WTC11 (cell line): ENCODE results near the gene GABRB2. TPM values are rescaled to one million over a fixed set of nuclear protein-coding genes. Genes with fewer than 3 reads are reported as not detected.

Experiments
- ATAC-seq: fragments of 200-7000 bp; cut with Tn5 transposase; 2 replicates; pipeline ENCODE4 v1.10.0; 2021; ENCODE audit warnings: mild to moderate bottlenecking, moderate library complexity
- CTCF ChIA-PET: fragments of 300-600 bp; sonication (Branson Sonifier 250); formaldehyde crosslinking; loops from one replicate; lab custom pipeline; 2021; ENCODE audit warnings: antibody characterized with exemption; lab: Charles Lee
- POLR2A ChIA-PET: fragments of 350-600 bp; sonication (Branson Sonifier 250); formaldehyde crosslinking; loops from one replicate; lab custom pipeline; 2021; ENCODE audit warnings: antibody characterized with exemption; lab: Charles Lee
- DNase-seq: peaks from one replicate; pipeline ENCODE4 v3.0.0; 2021; ENCODE audit warnings: low spot score
- H3K27ac Mint-ChIP-seq: 2 replicates; pipeline ENCODE4 v1.8.0; 2021; ENCODE audit warnings: mixed read lengths
- H3K27me3 Mint-ChIP-seq: 2 replicates; pipeline ENCODE4 v1.8.0; 2021; ENCODE audit warnings: low read depth, mild to moderate bottlenecking, moderate library complexity, mixed read lengths
- H3K36me3 Mint-ChIP-seq: 2 replicates; pipeline ENCODE4 v1.8.0; 2021; ENCODE audit warnings: mixed read lengths
- H3K4me1 Mint-ChIP-seq: 2 replicates; pipeline ENCODE4 v1.8.0; 2022; ENCODE audit warnings: mixed read lengths
- H3K4me3 Mint-ChIP-seq: 2 replicates; pipeline ENCODE4 v1.8.0; 2021; ENCODE audit warnings: mild to moderate bottlenecking, moderate library complexity, mixed read lengths
- H3K9me3 Mint-ChIP-seq: 2 replicates; pipeline ENCODE4 v1.8.0; 2021; ENCODE audit warnings: mixed read lengths
- ARID4B ChIP-seq: sonication (generic); formaldehyde crosslinking; IDR thresholded peaks from 2 replicates; pipeline ENCODE4 v1.8.0; 2023; ENCODE audit warnings: missing genetic modification reagents, mild to moderate bottlenecking, borderline replicate concordance
- E2F1 ChIP-seq: sonication (generic); formaldehyde crosslinking; IDR thresholded peaks from 2 replicates; pipeline ENCODE4 v1.8.0; 2022; ENCODE audit warnings: mild to moderate bottlenecking, missing genetic modification reagents
- ELF4 ChIP-seq: sonication (generic); formaldehyde crosslinking; IDR thresholded peaks from 2 replicates; pipeline ENCODE4 v1.8.1; 2022; ENCODE audit warnings: low read depth, mild to moderate bottlenecking, moderate library complexity, missing genetic modification reagents
- ETV6 ChIP-seq: sonication (generic); formaldehyde crosslinking; IDR thresholded peaks from 2 replicates; pipeline ENCODE4 v1.8.1; 2022; ENCODE audit warnings: mild to moderate bottlenecking, missing genetic modification reagents
- FOXK1 ChIP-seq: sonication (generic); formaldehyde crosslinking; IDR thresholded peaks from 2 replicates; pipeline ENCODE4 v1.8.0; 2022; ENCODE audit warnings: mild to moderate bottlenecking, moderate library complexity, missing genetic modification reagents
- FOXP1 ChIP-seq: sonication (generic); formaldehyde crosslinking; IDR thresholded peaks from 2 replicates; pipeline ENCODE4 v1.8.0; 2022; ENCODE audit warnings: missing genetic modification reagents, mild to moderate bottlenecking, moderate library complexity, borderline replicate concordance
- GTF2I ChIP-seq: fragments of 250-450 bp; sonication (Bioruptor Pico); conservative IDR thresholded peaks from 2 replicates; pipeline ENCODE4 v1.4.0; 2021; ENCODE audit warnings: mild to moderate bottlenecking
- MAX ChIP-seq: sonication (generic); formaldehyde crosslinking; IDR thresholded peaks from 2 replicates; pipeline ENCODE4 v1.8.0; 2022; ENCODE audit warnings: mild to moderate bottlenecking, missing genetic modification reagents
- MLX ChIP-seq: sonication (generic); formaldehyde crosslinking; IDR thresholded peaks from 2 replicates; pipeline ENCODE4 v1.8.1; 2023; ENCODE audit warnings: mild to moderate bottlenecking, missing genetic modification reagents, moderate library complexity
- MYBL2 ChIP-seq: sonication (generic); formaldehyde crosslinking; IDR thresholded peaks from 2 replicates; pipeline ENCODE4 v1.8.1; 2023; ENCODE audit warnings: mild to moderate bottlenecking, moderate library complexity, missing genetic modification reagents
- PRDM15 ChIP-seq: sonication (generic); formaldehyde crosslinking; IDR thresholded peaks from 2 replicates; pipeline ENCODE4 v1.8.0; 2022; ENCODE audit warnings: missing genetic modification reagents
- SP1 ChIP-seq: sonication (generic); formaldehyde crosslinking; conservative IDR thresholded peaks from 2 replicates; pipeline ENCODE4 v1.8.1; 2022; ENCODE audit warnings: missing genetic modification reagents
- ZNF281 ChIP-seq: sonication (generic); formaldehyde crosslinking; IDR thresholded peaks from 2 replicates; pipeline ENCODE4 v1.8.0; 2023; ENCODE audit warnings: mild to moderate bottlenecking, missing genetic modification reagents
- ZNF317 ChIP-seq: sonication (generic); formaldehyde crosslinking; IDR thresholded peaks from 2 replicates; pipeline ENCODE4 v1.8.1; 2023; ENCODE audit warnings: low read depth, mild to moderate bottlenecking, moderate library complexity, missing genetic modification reagents, borderline replicate concordance
- ZNF532 ChIP-seq: fragments of 250-450 bp; sonication (Bioruptor Pico); IDR thresholded peaks from 2 replicates; pipeline ENCODE4 v1.9.0; 2021; ENCODE audit warnings: mild to moderate bottlenecking, borderline replicate concordance
- total RNA-seq: library from RNA; stranded (reverse); gene quantifications from 3 replicates; pipeline ENCODE4 v1.2.3, GENCODE V29; 2021

Gene GABRB2
- total RNA-seq, 1 experiment from 2014 or later, result 0.79 TPM

GRCh38 chr5:161585798-161586197, 39.3 kb upstream of the GABRB2 start (continued):
- no peak for TF ChIP-seq ZNF532 (CRISPR knock-in tag)
- no peak for TF ChIP-seq MYBL2 (CRISPR knock-in tag)
- no peak for TF ChIP-seq FOXP1 (CRISPR knock-in tag)
- no peak for TF ChIP-seq E2F1 (CRISPR knock-in tag)
- no peak for TF ChIP-seq ZNF281 (CRISPR knock-in tag)
- TF ChIP-seq PRDM15 (CRISPR knock-in tag), result no peak
- no peak for TF ChIP-seq ETV6 (CRISPR knock-in tag)

GRCh38 chr5:161580621-161581020, 34.1 kb upstream of the GABRB2 start:
- DNase-seq (no peak), ATAC-seq (no peak)
- H3K9me3 Mint-ChIP-seq, result peaks cover 14% of the 10 kb centered on the region
- no peak overlapping the region for H3K27ac Mint-ChIP-seq
- ChIA-PET CTCF (no interaction called here), POLR2A (no interaction called here)
- no peaks in the 10 kb centered on the region for H3K27me3 Mint-ChIP-seq
- no peaks in the 10 kb centered on the region for H3K4me1 Mint-ChIP-seq
- H3K36me3 Mint-ChIP-seq, result no peaks in the 10 kb centered on the region
- H3K4me3 Mint-ChIP-seq, result no peak overlapping the region
- TF ChIP-seq MAX (CRISPR knock-in tag) (no peak), ZNF281 (CRISPR knock-in tag) (no peak), FOXK1 (CRISPR knock-in tag) (no peak), GTF2I (CRISPR knock-in tag) (no peak), ZNF317 (CRISPR knock-in tag) (no peak), ARID4B (CRISPR knock-in tag) (no peak), SP1 (no peak), MLX (CRISPR knock-in tag) (no peak), ELF4 (no peak), ETV6 (CRISPR knock-in tag) (no peak)
